PFSK-1 (cell line): ENCODE results near the gene DEFB129.

ENCODE experiments used
- POLR2AphosphoS5 ChIP-seq: IDR thresholded peaks from 2 replicates; pipeline ENCODE4 v1.6.1; 2012; ENCODE audit warnings: low read depth, mild to moderate bottlenecking, control low read depth, low read length, moderate library complexity
- SIN3A ChIP-seq: IDR thresholded peaks from 2 replicates; pipeline ENCODE4 v1.6.1; 2012; ENCODE audit warnings: mild to moderate bottlenecking, low read length, moderate library complexity, borderline replicate concordance; ENCODE audit not compliant: insufficient read depth
- TAF1 ChIP-seq: IDR thresholded peaks from 2 replicates; pipeline ENCODE4 v1.6.1; 2012; ENCODE audit warnings: low read length, control low read depth, borderline replicate concordance; ENCODE audit not compliant: insufficient read depth
- TF ChIP-seq, protein P1 (sequence below), 2 experiments: IDR thresholded peaks; 2 replicates each; pipeline versions ENCODE4 v1.6.1 to v1.8.0; 2011 to 2012; ENCODE audit warnings: low read depth in 2 of 2, low read length in 2 of 2, control low read depth in 1 of 2, inconsistent platforms in 1 of 2, mild to moderate bottlenecking in 1 of 2, moderate library complexity in 1 of 2; ENCODE audit not compliant: insufficient read depth in 1 of 2

DNA sequence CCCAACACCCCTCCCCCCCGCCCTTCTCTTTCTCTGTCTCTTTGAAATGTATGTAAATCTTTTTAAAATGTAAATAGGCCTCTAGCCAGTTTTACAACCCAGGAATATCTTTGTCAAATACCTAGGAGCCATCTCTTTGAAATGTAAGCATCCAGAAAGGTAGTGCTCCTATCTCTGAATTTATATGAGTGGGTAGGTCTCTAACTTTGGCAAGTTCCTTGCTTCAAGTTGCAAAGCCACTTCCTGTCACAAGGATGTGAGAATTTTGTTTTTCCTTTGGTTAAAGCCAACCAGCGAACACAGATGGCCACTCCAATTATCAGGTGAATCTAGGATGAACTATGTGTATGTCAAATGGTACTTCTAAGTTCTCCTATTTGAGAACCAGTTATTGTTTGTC is 24.3 kb downstream of the DEFB129 start:
- TF ChIP-seq POLR2AphosphoS5 (no peak), TAF1 (no peak), SIN3A (no peak)
- TF ChIP-seq, protein P1, sequence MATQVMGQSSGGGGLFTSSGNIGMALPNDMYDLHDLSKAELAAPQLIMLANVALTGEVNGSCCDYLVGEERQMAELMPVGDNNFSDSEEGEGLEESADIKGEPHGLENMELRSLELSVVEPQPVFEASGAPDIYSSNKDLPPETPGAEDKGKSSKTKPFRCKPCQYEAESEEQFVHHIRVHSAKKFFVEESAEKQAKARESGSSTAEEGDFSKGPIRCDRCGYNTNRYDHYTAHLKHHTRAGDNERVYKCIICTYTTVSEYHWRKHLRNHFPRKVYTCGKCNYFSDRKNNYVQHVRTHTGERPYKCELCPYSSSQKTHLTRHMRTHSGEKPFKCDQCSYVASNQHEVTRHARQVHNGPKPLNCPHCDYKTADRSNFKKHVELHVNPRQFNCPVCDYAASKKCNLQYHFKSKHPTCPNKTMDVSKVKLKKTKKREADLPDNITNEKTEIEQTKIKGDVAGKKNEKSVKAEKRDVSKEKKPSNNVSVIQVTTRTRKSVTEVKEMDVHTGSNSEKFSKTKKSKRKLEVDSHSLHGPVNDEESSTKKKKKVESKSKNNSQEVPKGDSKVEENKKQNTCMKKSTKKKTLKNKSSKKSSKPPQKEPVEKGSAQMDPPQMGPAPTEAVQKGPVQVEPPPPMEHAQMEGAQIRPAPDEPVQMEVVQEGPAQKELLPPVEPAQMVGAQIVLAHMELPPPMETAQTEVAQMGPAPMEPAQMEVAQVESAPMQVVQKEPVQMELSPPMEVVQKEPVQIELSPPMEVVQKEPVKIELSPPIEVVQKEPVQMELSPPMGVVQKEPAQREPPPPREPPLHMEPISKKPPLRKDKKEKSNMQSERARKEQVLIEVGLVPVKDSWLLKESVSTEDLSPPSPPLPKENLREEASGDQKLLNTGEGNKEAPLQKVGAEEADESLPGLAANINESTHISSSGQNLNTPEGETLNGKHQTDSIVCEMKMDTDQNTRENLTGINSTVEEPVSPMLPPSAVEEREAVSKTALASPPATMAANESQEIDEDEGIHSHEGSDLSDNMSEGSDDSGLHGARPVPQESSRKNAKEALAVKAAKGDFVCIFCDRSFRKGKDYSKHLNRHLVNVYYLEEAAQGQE (IDR thresholded peaks at IDR 0.05; ENCODE audit: insufficient read depth in 1 of 2, low read depth in 2 of 2, low read length in 2 of 2) = no peak
